HEK293 (cell line): ENCODE results near the gene WDR12.

Experiments used
- CTCF ChIP-seq: fragments of 450-650 bp; formaldehyde crosslinking; IDR thresholded peaks from 2 replicates; pipeline ENCODE4 v1.5.1; 2016; ENCODE audit warnings: missing biosample characterization, missing genetic modification characterization
- ZBTB20 ChIP-seq: fragments of 450-650 bp; formaldehyde crosslinking; IDR thresholded peaks from 2 replicates; pipeline ENCODE4 v1.5.1; 2016; ENCODE audit warnings: missing biosample characterization, missing genetic modification characterization
- ZNF114 ChIP-seq: fragments of 450-650 bp; formaldehyde crosslinking; IDR thresholded peaks from 2 replicates; pipeline ENCODE4 v1.5.0; 2017; ENCODE audit warnings: missing biosample characterization, missing genetic modification characterization
- ZNF174 ChIP-seq: fragments of 450-650 bp; formaldehyde crosslinking; IDR thresholded peaks from 2 replicates; pipeline ENCODE4 v1.5.0; 2017; ENCODE audit warnings: missing biosample characterization, mild to moderate bottlenecking, missing genetic modification characterization
- ZNF274 ChIP-seq, 2 experiments: fragments of 200-500 bp in 1 of 2; fragments of 450-650 bp in 1 of 2; sonication (Bioruptor generic) in 1 of 2; formaldehyde crosslinking in 1 of 2; IDR thresholded peaks; 2 replicates each; pipeline versions ENCODE4 v1.5.1 to v1.6.1; 2014 to 2016; ENCODE audit warnings: borderline replicate concordance in 1 of 2, inconsistent platforms in 1 of 2, low read length in 1 of 2, missing biosample characterization in 1 of 2, missing genetic modification characterization in 1 of 2
- ZNF292 ChIP-seq: fragments of 450-650 bp; formaldehyde crosslinking; IDR thresholded peaks from 2 replicates; pipeline ENCODE4 v1.5.1; 2016; ENCODE audit warnings: low read depth, missing biosample characterization, missing genetic modification characterization, borderline replicate concordance
- ZNF416 ChIP-seq: fragments of 450-650 bp; formaldehyde crosslinking; IDR thresholded peaks from 2 replicates; pipeline ENCODE4 v1.5.1; 2016; ENCODE audit warnings: missing biosample characterization, missing genetic modification characterization
- ZNF521 ChIP-seq: fragments of 450-650 bp; formaldehyde crosslinking; IDR thresholded peaks from 2 replicates; pipeline ENCODE4 v1.5.1; 2017; ENCODE audit warnings: missing biosample characterization, mild to moderate bottlenecking, missing genetic modification characterization
- ZNF701 ChIP-seq: fragments of 450-650 bp; formaldehyde crosslinking; IDR thresholded peaks from 2 replicates; pipeline ENCODE4 v1.5.1; 2016; ENCODE audit warnings: missing biosample characterization, missing genetic modification characterization
- ZNF747 ChIP-seq: fragments of 450-650 bp; formaldehyde crosslinking; IDR thresholded peaks from 2 replicates; pipeline ENCODE4 v1.5.1; 2016; ENCODE audit warnings: missing biosample characterization, missing genetic modification characterization
- ZSCAN23 ChIP-seq: fragments of 450-650 bp; formaldehyde crosslinking; IDR thresholded peaks from 2 replicates; pipeline ENCODE4 v1.5.1; 2016; ENCODE audit warnings: missing biosample characterization, missing genetic modification characterization

DNA sequence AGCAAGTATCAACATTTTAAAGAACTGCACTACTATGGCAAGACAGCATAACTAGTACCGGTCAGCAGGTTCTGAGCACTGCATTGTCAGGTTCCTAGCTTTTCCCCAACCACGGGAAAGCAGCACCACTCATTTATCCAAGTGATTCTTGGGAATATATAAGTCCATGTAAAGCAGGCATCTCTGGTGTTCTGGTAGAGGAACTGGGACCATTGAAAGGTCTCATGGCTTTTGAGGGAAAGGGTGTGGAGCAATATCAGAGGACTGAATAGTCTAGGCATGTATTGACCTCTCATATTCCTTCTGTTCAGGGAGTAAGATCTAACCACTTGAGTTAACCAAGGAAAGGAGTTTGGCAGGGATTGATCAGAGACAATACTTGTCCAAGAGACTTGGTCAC lies 33.8 kb downstream of the WDR12 start:
- no peak for TF ChIP-seq ZNF747 (tag by site-specific recombination)
- no peak for TF ChIP-seq ZBTB20
- no peak for TF ChIP-seq ZNF292 (tag by site-specific recombination)
- no peak for TF ChIP-seq ZNF416 (tag by site-specific recombination)
- TF ChIP-seq CTCF (tag by site-specific recombination): no peak
- no peak for TF ChIP-seq ZNF521 (tag by site-specific recombination)
- TF ChIP-seq ZSCAN23 (tag by site-specific recombination): no peak
- TF ChIP-seq ZNF114 (tag by site-specific recombination): no peak
- TF ChIP-seq ZNF174: no peak
- no peak for TF ChIP-seq ZNF701 (tag by site-specific recombination)
- no peak for TF ChIP-seq ZNF274 (IDR thresholded peaks at IDR 0.05; ENCODE audit: low read length)
- TF ChIP-seq ZNF274 (tag by site-specific recombination; IDR thresholded peaks at IDR 0.05; ENCODE audit: borderline replicate concordance): no peak
